ENCODE results near the gene TSHZ1.

Gene TSHZ1

GRCh38 chr18:75210274-75211001 lies at the start of gene TSHZ1:
TSHZ1 (plus strand) TSS chr18:75210797; CDS start chr18:75211877, 1,080 bp downstream.
- DNase-seq = peak; percentile 95

- no peak for DNase-seq
Measured at GRCh38 chr18:75161256-75162028, 49.2 kb upstream of the TSHZ1 start.

GRCh38 chr18:75162467-75162866 lies 48.1 kb upstream of the TSHZ1 start:
- no peak for DNase-seq

GRCh38 chr18:75162978-75163377 lies 47.6 kb upstream of the TSHZ1 start:
- DNase-seq = no peak

- no peak for DNase-seq
Measured at GRCh38 chr18:75163736-75164135, 46.9 kb upstream of the TSHZ1 start.

GRCh38 chr18:75164479-75164878 lies 46.1 kb upstream of the TSHZ1 start:
- no peak for DNase-seq

GRCh38 chr18:75165926-75166325 lies 44.7 kb upstream of the TSHZ1 start:
- DNase-seq = no peak

GRCh38 chr18:75167137-75167536 lies 43.5 kb upstream of the TSHZ1 start:
- DNase-seq = no peak

GRCh38 chr18:75167759-75168618 lies 42.6 kb upstream of the TSHZ1 start:
- no peak for DNase-seq

- DNase-seq = peak; percentile 65
Measured at GRCh38 chr18:75168619-75169018, 42.0 kb upstream of the TSHZ1 start.

- DNase-seq = peak; percentile 79
Measured at GRCh38 chr18:75169411-75169810, 41.2 kb upstream of the TSHZ1 start.

GRCh38 chr18:75170022-75170789 lies 40.4 kb upstream of the TSHZ1 start:
- no peak for DNase-seq

GRCh38 chr18:75170916-75171315 lies 39.7 kb upstream of the TSHZ1 start:
- DNase-seq = no peak

GRCh38 chr18:75172299-75173124 lies 38.1 kb upstream of the TSHZ1 start:
- DNase-seq = no peak

GRCh38 chr18:75173125-75173432 lies 37.5 kb upstream of the TSHZ1 start:
- no peak for DNase-seq

- DNase-seq = no peak
Measured at GRCh38 chr18:75173738-75174137, 36.9 kb upstream of the TSHZ1 start.

- DNase-seq = no peak
Measured at GRCh38 chr18:75176849-75177248, 33.7 kb upstream of the TSHZ1 start.

GRCh38 chr18:75178376-75178775 lies 32.2 kb upstream of the TSHZ1 start:
- DNase-seq = no peak

- DNase-seq = no peak
Measured at GRCh38 chr18:75179819-75180600, 30.6 kb upstream of the TSHZ1 start.

GRCh38 chr18:75183524-75183923 lies 27.1 kb upstream of the TSHZ1 start:
- no peak for DNase-seq

- no peak for DNase-seq
Measured at GRCh38 chr18:75183973-75184493, 26.6 kb upstream of the TSHZ1 start.

Measured in eye (tissue), 1 donor.